OCI-LY1 (cell line): ENCODE results near the gene TNNT1.

Source experiments
- H2AFZ ChIP-seq: fragments of 200-600 bp; sonication (generic), shearing (Covaris generic); 2 replicates; pipeline ENCODE4 v1.6.0; 2014; ENCODE audit warnings: antibody characterized with exemption, mild to moderate bottlenecking, low read length
- H3F3A ChIP-seq: fragments of 200-600 bp; sonication (generic), shearing (Covaris generic); 2 replicates; pipeline ENCODE4 v1.6.0; 2014; ENCODE audit warnings: mild to moderate bottlenecking, antibody characterized with exemption, low read length, moderate library complexity; ENCODE audit not compliant: insufficient read depth
- H3K27ac ChIP-seq: fragments of 200-600 bp; sonication (generic); 2 replicates; pipeline ENCODE4 v1.5.1; 2014; ENCODE audit warnings: low read length, mixed run types, mild to moderate bottlenecking, low read depth; ENCODE audit not compliant: poor library complexity, severe bottlenecking
- H3K27me3 ChIP-seq: fragments of 200-600 bp; sonication (generic); 2 replicates; pipeline ENCODE4 v1.6.0; 2014; ENCODE audit warnings: antibody characterized with exemption, mild to moderate bottlenecking, low read length, moderate library complexity; ENCODE audit not compliant: insufficient read depth
- H3K36me3 ChIP-seq: fragments of 200-600 bp; sonication (generic); 2 replicates; pipeline ENCODE4 v1.6.1; 2014; ENCODE audit warnings: mild to moderate bottlenecking, antibody characterized with exemption, low read length, moderate library complexity, mixed read lengths; ENCODE audit not compliant: insufficient read depth
- H3K4me1 ChIP-seq: fragments of 200-600 bp; sonication (generic); 2 replicates; pipeline ENCODE4 v1.5.1; 2014; ENCODE audit warnings: mild to moderate bottlenecking, low read length, moderate library complexity; ENCODE audit not compliant: insufficient read depth, severe bottlenecking
- H3K4me2 ChIP-seq: fragments of 200-600 bp; sonication (generic), shearing (Covaris generic); 2 replicates; pipeline ENCODE4 v1.6.1; 2014; ENCODE audit warnings: low read length
- H3K4me3 ChIP-seq: fragments of 200-600 bp; sonication (generic); 2 replicates; pipeline ENCODE4 v1.5.1; 2014; ENCODE audit warnings: low read length, low read depth, mild to moderate bottlenecking, mixed read lengths; ENCODE audit not compliant: poor library complexity, severe bottlenecking
- H3K79me2 ChIP-seq: fragments of 200-600 bp; shearing (Covaris generic); 2 replicates; pipeline ENCODE4 v1.6.1; 2016; ENCODE audit warnings: mixed run types, low read length, mixed read lengths; ENCODE audit not compliant: insufficient read depth
- H3K9ac ChIP-seq: fragments of 200-600 bp; sonication (generic), shearing (Covaris generic); 2 replicates; pipeline ENCODE4 v1.6.1; 2014; ENCODE audit warnings: mild to moderate bottlenecking, low read length, mixed read lengths
- H3K9me2 ChIP-seq: fragments of 200-600 bp; sonication (generic), shearing (Covaris generic); 2 replicates; pipeline ENCODE4 v1.6.1; 2014; ENCODE audit warnings: low read depth, mild to moderate bottlenecking, low read length, mixed read lengths
- H3K9me3 ChIP-seq: fragments of 200-600 bp; shearing (Covaris generic); 2 replicates; pipeline ENCODE4 v1.6.1; 2014; ENCODE audit warnings: low read length, mixed read lengths
- H4K20me1 ChIP-seq: fragments of 200-600 bp; sonication (generic), shearing (Covaris generic); 2 replicates; pipeline ENCODE4 v1.6.0; 2016; ENCODE audit warnings: mild to moderate bottlenecking, low read length; ENCODE audit not compliant: insufficient read depth
- CTCF ChIP-seq: fragments of 200-600 bp; sonication (generic), shearing (Covaris generic); IDR thresholded peaks from 2 replicates; pipeline ENCODE4 v1.5.1; 2017; ENCODE audit warnings: mild to moderate bottlenecking, antibody characterized with exemption, low read length, moderate library complexity, mixed read lengths
- EZH2 ChIP-seq: fragments of 200-600 bp; sonication (generic), shearing (Covaris generic); IDR thresholded peaks from 2 replicates; pipeline ENCODE4 v1.8.0; 2017; ENCODE audit warnings: borderline replicate concordance, mixed run types, mild to moderate bottlenecking, antibody characterized with exemption, low read length, moderate library complexity, mixed read lengths

Gene TNNT1

GRCh38 chr19:55106591-55106990 lies 42.4 kb downstream of the TNNT1 start:
- no peaks in the 10 kb centered on the region for H3F3A ChIP-seq
- no peak overlapping the region for H3K4me2 ChIP-seq
- H3K4me3 ChIP-seq, result no peak overlapping the region
- H2AFZ ChIP-seq, result no peak overlapping the region
- no peak overlapping the region for H3K27ac ChIP-seq
- H3K36me3 ChIP-seq, result peaks cover 34% of the 10 kb centered on the region
- H4K20me1 ChIP-seq, result no peaks in the 10 kb centered on the region
- H3K9me3 ChIP-seq, result peaks cover 4% of the 10 kb centered on the region; the same call in 1 of the 2 replicates
- H3K9ac ChIP-seq, result no peak overlapping the region
- no peaks in the 10 kb centered on the region for H3K4me1 ChIP-seq
- no peaks in the 10 kb centered on the region for H3K79me2 ChIP-seq
- no peaks in the 10 kb centered on the region for H3K27me3 ChIP-seq
- no peaks in the 10 kb centered on the region for H3K9me2 ChIP-seq
- TF ChIP-seq CTCF (no peak), EZH2 (no peak)

- no peak for TF ChIP-seq CTCF
- no peak for TF ChIP-seq EZH2
- no peak overlapping the region for H3K27ac ChIP-seq
- H3K4me1 ChIP-seq, result no peaks in the 10 kb centered on the region
- no peak overlapping the region for H3K4me2 ChIP-seq
- no peaks in the 10 kb centered on the region for H3K9me2 ChIP-seq
- no peaks in the 10 kb centered on the region for H3K27me3 ChIP-seq
- H4K20me1 ChIP-seq, result no peaks in the 10 kb centered on the region
- H3K9me3 ChIP-seq, result peaks cover 4% of the 10 kb centered on the region; the same call in 1 of the 2 replicates
- H3K79me2 ChIP-seq, result no peaks in the 10 kb centered on the region
- peaks cover 37% of the 10 kb centered on the region for H3K36me3 ChIP-seq
- H3F3A ChIP-seq, result no peaks in the 10 kb centered on the region
- H3K9ac ChIP-seq, result no peak overlapping the region
- H3K4me3 ChIP-seq, result no peak overlapping the region
- H2AFZ ChIP-seq, result no peak overlapping the region
Observed at GRCh38 chr19:55105237-55105636, 43.8 kb downstream of the TNNT1 start.

- H3K27ac ChIP-seq, result no peak overlapping the region
- H3K9ac ChIP-seq, result no peak overlapping the region
- H3F3A ChIP-seq, result no peaks in the 10 kb centered on the region
- H4K20me1 ChIP-seq, result no peaks in the 10 kb centered on the region
- no peak overlapping the region for H3K4me3 ChIP-seq
- TF ChIP-seq EZH2 (no peak), CTCF (no peak)
- no peaks in the 10 kb centered on the region for H3K79me2 ChIP-seq
- H3K4me1 ChIP-seq, result peaks cover 5% of the 10 kb centered on the region
- peaks cover 4% of the 10 kb centered on the region; the same call in 1 of the 2 replicates for H3K9me3 ChIP-seq
- H2AFZ ChIP-seq, result no peak overlapping the region
- H3K36me3 ChIP-seq, result peaks cover 19% of the 10 kb centered on the region
- H3K9me2 ChIP-seq, result no peaks in the 10 kb centered on the region
- H3K27me3 ChIP-seq, result no peaks in the 10 kb centered on the region
- no peak overlapping the region for H3K4me2 ChIP-seq
Observed at GRCh38 chr19:55103190-55103589, 45.8 kb downstream of the TNNT1 start.
